ENCODE data around the gene GPC1.
A peak's percentile ranks its signal among the peaks of the same experiment; 100 is the strongest.

The GPC1 gene

DNA sequence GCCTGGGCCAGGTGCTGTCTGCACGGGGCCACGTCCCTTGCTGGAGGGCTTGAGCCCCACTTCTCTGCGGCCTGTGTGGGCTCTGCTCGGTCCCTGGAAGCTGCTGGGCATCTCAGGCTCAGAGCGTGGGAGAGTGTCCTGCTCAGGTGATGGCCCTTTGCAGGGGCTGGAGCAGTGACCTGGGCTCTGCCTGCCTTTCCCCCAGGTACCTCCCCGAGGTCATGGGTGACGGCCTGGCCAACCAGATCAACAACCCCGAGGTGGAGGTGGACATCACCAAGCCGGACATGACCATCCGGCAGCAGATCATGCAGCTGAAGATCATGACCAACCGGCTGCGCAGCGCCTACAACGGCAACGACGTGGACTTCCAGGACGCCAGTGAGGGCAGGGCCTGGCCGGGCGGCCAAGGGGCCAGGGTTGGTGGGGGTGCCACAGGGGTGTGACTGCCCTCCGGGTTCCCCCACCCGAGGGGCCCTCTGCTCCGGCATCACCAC lies 29.9 kb downstream of the GPC1 start:
- Mint-ChIP-seq H3K36me3 (no peaks in the 10 kb centered on the region), H3K9me3 (no peaks in the 10 kb centered on the region), H3K4me3 (no peak overlapping the region), H3K4me1 (no peaks in the 10 kb centered on the region), H3K27ac (no peak overlapping the region)
- no peak for ATAC-seq
- DNase-seq (ENCODE audit: low spot score in 2 of 2) = no peak

DNA sequence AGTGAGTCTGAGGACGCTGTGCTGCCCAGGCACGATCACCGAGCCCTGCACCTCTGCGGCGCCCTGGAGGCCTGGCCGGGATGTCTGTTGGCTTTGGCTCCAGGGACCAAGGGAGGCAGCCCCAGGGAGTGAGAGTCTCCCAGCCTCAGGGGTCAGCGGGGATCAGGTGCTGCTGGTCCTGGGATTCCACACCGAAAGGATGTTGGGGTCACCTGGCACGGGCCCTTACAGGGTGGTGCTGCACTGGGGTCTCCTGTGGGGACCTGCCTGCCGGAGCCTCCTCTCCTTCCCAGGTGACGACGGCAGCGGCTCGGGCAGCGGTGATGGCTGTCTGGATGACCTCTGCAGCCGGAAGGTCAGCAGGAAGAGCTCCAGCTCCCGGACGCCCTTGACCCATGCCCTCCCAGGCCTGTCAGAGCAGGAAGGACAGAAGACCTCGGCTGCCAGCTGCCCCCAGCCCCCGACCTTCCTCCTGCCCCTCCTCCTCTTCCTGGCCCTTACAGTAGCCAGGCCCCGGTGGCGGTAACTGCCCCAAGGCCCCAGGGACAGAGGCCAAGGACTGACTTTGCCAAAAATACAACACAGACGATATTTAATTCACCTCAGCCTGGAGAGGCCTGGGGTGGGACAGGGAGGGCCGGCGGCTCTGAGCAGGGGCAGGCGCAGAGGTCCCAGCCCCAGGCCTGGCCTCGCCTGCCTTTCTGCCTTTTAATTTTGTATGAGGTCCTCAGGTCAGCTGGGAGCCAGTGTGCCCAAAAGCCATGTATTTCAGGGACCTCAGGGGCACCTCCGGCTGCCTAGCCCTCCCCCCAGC lies 30.5 kb downstream of the GPC1 start:
- Mint-ChIP-seq H3K27ac (no peak overlapping the region), H3K4me3 (no peak overlapping the region), H3K9me3 (no peaks in the 10 kb centered on the region), H3K4me1 (no peaks in the 10 kb centered on the region), H3K36me3 (no peaks in the 10 kb centered on the region)
- ATAC-seq (no peak), DNase-seq (ENCODE audit: low spot score in 2 of 2) (peak in 1 of 2 donors; percentile 1)

DNA sequence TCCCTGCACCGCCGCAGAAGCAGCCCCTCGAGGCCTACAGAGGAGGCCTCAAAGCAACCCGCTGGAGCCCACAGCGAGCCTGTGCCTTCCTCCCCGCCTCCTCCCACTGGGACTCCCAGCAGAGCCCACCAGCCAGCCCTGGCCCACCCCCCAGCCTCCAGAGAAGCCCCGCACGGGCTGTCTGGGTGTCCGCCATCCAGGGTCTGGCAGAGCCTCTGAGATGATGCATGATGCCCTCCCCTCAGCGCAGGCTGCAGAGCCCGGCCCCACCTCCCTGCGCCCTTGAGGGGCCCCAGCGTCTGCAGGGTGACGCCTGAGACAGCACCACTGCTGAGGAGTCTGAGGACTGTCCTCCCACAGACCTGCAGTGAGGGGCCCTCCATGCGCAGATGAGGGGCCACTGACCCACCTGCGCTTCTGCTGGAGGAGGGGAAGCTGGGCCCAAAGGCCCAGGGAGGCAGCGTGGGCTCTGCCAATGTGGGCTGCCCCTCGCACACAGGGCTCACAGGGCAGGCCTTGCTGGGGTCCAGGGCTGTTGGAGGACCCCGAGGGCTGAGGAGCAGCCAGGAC lies 31.2 kb downstream of the GPC1 start:
- Mint-ChIP-seq H3K27ac (no peak overlapping the region), H3K9me3 (no peaks in the 10 kb centered on the region), H3K4me1 (no peaks in the 10 kb centered on the region), H3K36me3 (no peaks in the 10 kb centered on the region), H3K4me3 (no peak overlapping the region)
- peak in 1 of 2 donors; percentile 45 for DNase-seq (ENCODE audit: low spot score in 2 of 2)
- no peak for ATAC-seq

DNA sequence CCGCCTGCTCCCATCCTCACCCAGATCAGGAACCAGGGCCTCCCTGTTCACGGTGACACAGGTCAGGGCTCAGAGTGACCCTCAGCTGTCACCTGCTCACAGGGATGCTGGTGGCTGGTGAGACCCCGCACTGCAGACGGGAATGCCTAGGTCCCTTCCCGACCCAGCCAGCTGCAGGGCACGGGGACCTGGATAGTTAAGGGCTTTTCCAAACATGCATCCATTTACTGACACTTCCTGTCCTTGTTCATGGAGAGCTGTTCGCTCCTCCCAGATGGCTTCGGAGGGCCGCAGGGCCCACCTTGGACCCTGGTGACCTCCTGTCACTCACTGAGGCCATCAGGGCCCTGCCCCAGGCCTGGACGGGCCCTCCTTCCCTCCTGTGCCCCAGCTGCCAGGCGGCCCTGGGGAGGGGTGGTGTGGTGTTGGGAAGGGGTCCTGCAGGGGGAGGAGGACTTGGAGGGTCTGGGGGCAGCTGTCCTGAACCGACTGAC lies 31.7 kb downstream of the GPC1 start:
- Mint-ChIP-seq H3K4me3 (no peak overlapping the region), H3K27ac (no peak overlapping the region), H3K4me1 (no peaks in the 10 kb centered on the region), H3K9me3 (no peaks in the 10 kb centered on the region), H3K36me3 (no peaks in the 10 kb centered on the region)
- ATAC-seq = no peak
- DNase-seq (ENCODE audit: low spot score in 2 of 2) = no peak

DNA sequence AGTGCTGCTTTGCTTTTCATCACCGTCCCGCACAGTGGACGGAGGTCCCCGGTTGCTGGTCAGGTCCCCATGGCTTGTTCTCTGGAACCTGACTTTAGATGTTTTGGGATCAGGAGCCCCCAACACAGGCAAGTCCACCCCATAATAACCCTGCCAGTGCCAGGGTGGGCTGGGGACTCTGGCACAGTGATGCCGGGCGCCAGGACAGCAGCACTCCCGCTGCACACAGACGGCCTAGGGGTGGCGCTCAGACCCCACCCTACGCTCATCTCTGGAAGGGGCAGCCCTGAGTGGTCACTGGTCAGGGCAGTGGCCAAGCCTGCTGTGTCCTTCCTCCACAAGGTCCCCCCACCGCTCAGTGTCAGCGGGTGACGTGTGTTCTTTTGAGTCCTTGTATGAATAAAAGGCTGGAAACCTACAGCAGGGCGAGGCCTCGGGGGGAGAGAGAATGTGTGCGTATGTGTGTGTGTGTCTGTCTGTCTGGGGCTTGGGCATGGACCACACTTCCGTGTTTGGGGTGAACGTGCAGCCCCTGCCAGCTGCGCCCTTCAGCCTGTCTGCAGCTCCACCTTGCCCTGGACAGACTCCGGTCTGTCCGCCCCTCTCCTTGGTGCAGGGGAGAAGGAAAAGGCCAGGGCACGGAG lies 32.3 kb downstream of the GPC1 start:
- ATAC-seq (no peak), DNase-seq (ENCODE audit: low spot score in 2 of 2) (no peak)
- Mint-ChIP-seq H3K4me3 (no peak overlapping the region), H3K4me1 (no peaks in the 10 kb centered on the region), H3K36me3 (no peaks in the 10 kb centered on the region), H3K27ac (no peak overlapping the region), H3K9me3 (no peaks in the 10 kb centered on the region)

DNA sequence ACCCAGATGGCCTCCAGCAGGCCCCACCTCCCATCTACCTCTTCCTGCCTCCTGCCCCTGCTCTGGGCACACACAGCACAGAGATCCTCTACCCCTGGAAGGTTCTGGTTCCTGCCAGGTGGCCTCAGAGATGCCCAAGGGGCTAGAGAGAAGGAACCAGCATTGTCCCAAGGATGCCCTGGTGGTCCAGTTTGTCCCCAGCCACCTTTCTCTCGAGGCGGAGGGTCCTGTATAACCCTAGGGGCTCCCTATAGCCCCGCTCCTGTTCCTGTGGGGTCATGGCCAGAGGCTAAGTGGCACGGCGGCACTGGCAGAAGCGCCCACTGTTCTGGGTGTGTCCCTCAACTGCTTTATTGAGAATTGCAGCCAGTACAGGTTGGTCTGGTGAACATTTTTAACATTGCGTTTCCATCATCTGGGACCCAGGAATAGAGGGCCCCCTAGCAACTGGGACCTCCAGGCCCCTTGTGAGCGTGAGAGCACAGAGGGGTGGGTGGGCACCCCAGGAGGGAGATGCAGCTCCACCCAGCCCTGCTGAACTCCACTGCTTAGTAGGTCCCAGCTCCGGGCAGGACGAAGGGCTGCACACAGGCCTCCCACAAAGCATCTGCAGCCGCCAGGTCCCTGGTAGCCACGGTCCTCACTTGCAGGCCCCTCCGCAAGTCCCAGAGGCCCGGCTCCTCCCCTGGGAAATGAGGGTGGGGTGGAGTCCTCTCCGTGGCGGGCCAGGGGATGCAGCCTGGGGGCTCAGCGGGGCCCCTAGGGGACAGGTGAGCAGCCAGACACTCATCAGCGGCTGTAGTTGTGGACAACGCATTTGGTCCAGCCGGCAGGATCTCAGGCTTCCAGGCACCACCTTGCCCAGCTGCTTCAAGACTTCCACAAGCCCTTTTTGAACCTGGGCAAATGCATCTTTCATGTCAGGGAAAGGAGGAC lies 33.1 kb downstream of the GPC1 start:
- no peaks in the 10 kb centered on the region for H3K4me1 Mint-ChIP-seq
- DNase-seq (ENCODE audit: low spot score in 2 of 2) = no peak
- no peak for ATAC-seq
- H3K9me3 Mint-ChIP-seq = peaks cover 5% of the 10 kb centered on the region
- no peak overlapping the region for H3K27ac Mint-ChIP-seq
- no peak overlapping the region for H3K4me3 Mint-ChIP-seq
- no peaks in the 10 kb centered on the region for H3K36me3 Mint-ChIP-seq

DNA sequence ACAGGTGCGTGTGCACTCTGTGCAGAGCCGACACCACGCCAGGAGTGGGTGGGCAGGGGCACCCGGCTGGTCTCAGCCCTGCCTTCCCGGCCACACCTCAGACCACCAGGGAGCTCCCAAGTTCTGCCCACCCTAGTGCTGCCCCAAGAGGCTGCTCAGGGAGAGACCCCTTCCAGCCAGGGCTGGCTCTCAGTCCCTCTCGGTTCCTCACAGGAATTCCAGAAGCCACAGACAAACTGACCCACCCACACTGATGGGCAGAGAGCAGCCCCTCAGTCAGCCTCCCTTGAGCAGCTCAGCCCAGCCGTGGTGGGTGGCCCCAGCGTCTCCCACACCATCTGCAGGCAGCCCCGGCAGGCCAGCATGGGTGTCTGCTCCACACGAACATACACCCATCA lies 33.8 kb downstream of the GPC1 start:
- Mint-ChIP-seq H3K4me3 (no peak overlapping the region), H3K27ac (no peak overlapping the region), H3K36me3 (no peaks in the 10 kb centered on the region), H3K9me3 (peaks cover 7% of the 10 kb centered on the region), H3K4me1 (no peaks in the 10 kb centered on the region)
- DNase-seq (ENCODE audit: low spot score in 2 of 2) (no peak), ATAC-seq (no peak)

DNA sequence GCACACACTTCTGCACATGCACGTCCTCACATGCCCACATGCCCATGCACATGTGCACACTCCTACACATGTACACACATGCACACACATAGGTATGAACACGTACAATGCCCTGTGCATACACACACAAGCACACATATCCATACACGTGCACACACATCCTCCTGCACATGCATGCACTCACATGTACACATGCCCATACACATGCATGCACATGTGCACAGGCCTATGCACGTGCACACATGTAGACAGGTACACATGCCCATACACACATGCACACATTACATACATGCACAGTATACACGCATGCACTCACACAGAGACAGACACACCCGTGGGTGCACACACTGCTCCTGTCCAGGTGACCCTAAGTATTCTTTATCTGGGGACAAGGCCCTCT lies 34.3 kb downstream of the GPC1 start:
- H3K27ac Mint-ChIP-seq = no peak overlapping the region
- H3K4me1 Mint-ChIP-seq = no peaks in the 10 kb centered on the region
- H3K9me3 Mint-ChIP-seq = peaks cover 9% of the 10 kb centered on the region
- H3K36me3 Mint-ChIP-seq = no peaks in the 10 kb centered on the region
- ATAC-seq = no peak
- H3K4me3 Mint-ChIP-seq = no peak overlapping the region
- peak in 1 of 2 donors; percentile 45 for DNase-seq (ENCODE audit: low spot score in 2 of 2)

DNA sequence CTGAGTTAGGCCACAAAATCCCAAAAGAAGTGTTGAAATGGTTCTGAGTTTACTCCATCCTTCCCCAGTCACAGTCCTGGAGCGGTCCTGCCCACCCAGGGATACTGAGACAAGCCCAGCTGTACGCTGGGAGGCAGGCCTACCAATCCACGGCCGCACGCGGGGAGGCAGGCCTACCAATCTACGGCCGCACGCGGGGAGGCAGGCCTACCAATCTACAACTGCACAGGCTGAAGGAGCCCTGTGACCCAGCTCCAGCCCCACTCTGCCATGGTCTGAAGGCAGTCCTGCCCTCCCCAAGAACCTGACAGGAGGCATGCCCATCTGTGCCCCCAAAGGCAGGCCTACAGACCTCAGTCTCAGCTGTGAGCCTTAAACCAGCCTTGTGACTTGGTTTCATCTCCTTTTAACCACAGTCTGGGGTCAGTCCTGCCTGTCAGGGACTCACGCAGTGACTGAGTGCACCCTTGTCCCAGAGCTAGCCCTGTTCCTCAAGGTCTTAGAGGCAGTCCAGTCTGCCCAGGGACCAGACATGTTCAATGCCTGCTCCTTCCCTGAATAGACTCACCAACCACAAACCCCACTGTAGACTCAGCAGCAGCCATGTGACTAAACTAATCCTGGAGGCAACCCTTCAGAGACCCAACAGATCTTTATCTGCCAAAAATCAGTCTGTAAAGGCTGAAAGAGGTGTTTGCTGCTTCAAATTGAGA lies 36.8 kb downstream of the GPC1 start:
- Mint-ChIP-seq H3K4me3 (no peak overlapping the region), H3K9me3 (peaks cover 15% of the 10 kb centered on the region), H3K36me3 (no peaks in the 10 kb centered on the region), H3K4me1 (no peaks in the 10 kb centered on the region), H3K27ac (no peak overlapping the region)
- ATAC-seq = no peak
- DNase-seq (ENCODE audit: low spot score in 2 of 2) = no peak

DNA sequence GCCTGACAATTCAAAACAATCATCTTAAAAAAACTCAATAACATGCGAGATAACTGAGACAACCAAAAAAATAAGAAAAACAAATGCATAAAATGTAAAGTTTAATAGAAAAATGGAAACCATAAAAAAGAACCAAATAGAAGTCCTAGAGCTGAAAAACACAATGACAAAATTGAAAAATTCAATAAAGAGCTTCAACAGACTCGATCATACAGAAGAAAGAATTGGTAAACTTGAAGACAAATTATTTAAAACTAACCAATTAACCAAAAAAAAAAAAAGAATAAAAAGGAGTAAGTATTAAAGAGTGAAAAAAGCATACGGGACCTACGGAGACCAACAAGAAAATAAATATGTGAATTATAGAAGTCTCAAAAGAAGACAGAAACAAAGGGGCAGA lies 37.7 kb downstream of the GPC1 start:
- H3K27ac Mint-ChIP-seq = no peak overlapping the region
- no peak for DNase-seq (ENCODE audit: low spot score in 2 of 2)
- H3K36me3 Mint-ChIP-seq = no peaks in the 10 kb centered on the region

DNA sequence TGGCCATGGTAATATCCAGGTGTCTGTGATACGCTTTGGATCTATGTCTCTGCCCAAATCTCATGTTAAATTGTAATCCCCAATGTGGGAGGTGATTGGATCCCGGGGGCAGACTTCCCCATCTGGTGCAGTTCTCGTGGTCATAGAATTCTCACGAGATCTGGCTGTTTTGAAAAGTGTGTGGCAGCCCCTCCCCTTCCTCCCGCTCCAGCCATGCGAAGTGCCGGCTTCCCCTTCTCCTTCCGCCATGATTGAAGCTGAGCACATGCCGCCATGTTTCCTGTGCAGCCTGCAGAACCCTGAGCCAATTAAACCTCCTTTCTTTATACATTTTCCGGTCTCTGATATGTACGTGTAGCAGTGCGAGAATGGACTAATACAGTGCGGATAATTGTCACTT lies 42.5 kb downstream of the GPC1 start:
- H3K36me3 Mint-ChIP-seq = peaks cover 7% of the 10 kb centered on the region
- DNase-seq (ENCODE audit: low spot score in 2 of 2) = no peak
- H3K4me1 Mint-ChIP-seq = no peaks in the 10 kb centered on the region
- H3K27ac Mint-ChIP-seq = no peak overlapping the region
- no peak for ATAC-seq
- H3K9me3 Mint-ChIP-seq = peaks cover 15% of the 10 kb centered on the region
- H3K4me3 Mint-ChIP-seq = no peak overlapping the region

More for the DNA sequence above, 37.7 kb downstream of the GPC1 start:
- H3K4me1 Mint-ChIP-seq = no peaks in the 10 kb centered on the region
- no peak for ATAC-seq
- peaks cover 15% of the 10 kb centered on the region for H3K9me3 Mint-ChIP-seq
- H3K4me3 Mint-ChIP-seq = no peak overlapping the region

DNA sequence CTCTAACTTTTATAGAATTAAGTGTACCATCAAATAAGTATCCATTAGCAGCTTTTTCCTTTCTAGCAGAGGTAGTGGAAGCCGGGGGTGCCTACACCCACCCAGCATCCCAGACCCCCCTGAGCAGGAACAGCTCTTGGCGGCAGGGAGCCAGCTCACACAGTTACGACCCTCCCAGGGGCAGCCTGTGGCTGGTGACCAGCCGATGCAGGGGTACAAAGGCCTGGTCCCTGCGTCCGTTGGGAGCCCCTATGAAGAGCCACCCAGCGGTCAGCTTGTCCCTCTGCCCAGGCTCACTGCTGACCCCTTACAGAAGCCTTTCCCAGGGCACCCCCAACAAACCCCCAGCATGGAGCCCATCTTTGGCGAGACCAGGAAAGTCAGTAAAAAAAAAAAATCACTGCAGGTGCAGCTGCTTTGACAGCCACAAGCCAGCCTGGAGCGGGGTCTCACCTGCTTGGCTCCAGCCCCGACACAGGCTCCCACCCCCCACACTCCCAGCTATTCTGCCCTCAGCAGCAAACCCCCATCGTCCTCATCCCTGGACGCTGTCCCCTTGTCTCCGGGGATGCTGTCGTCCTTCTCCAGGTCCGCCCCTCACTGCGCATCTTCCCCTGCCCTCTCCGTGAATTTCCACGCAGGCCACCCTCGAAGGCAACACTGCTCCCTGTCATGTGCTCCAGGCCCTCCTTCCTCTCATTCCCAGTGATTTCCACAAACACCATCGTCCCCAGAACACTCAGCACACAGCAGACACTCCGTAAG lies 43.1 kb downstream of the GPC1 start:
- Mint-ChIP-seq H3K27ac (no peak overlapping the region), H3K4me3 (no peak overlapping the region), H3K36me3 (peaks cover 7% of the 10 kb centered on the region), H3K4me1 (no peaks in the 10 kb centered on the region), H3K9me3 (peaks cover 11% of the 10 kb centered on the region)
- DNase-seq (ENCODE audit: low spot score in 2 of 2) (no peak), ATAC-seq (no peak)

DNA sequence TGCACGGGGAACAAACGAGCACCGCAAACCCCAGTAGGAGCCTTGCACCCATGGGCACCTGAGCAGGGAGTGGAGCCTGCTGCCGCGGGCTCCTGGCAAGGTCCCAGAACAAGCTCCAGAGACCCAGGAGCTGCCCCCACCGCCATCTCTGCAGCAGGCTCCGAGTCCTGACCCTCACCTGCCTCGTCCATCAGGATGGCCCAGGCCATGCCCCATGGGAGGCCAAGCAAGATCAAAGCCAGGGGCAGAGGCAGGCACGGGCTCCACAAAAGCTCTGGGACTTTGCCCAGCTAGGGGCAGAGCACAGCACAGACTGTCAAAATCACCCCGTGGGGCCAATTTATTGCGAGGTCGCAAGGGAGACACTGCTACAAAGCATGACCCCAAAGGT lies 43.6 kb downstream of the GPC1 start:
- ATAC-seq (no peak), DNase-seq (ENCODE audit: low spot score in 2 of 2) (no peak)
- no peaks in the 10 kb centered on the region for H3K4me1 Mint-ChIP-seq
- H3K27ac Mint-ChIP-seq = no peak overlapping the region
- H3K9me3 Mint-ChIP-seq = peaks cover 9% of the 10 kb centered on the region
- peaks cover 7% of the 10 kb centered on the region for H3K36me3 Mint-ChIP-seq
- H3K4me3 Mint-ChIP-seq = no peak overlapping the region

Data from stimulated activated effector memory CD8-positive, alpha-beta T cell treated with anti-CD3 and anti-CD28 coated beads, Interleukin-12 subunit alpha, Interleukin-12 subunit beta, amount 100 ng/mL, for 72 hours (primary cell).